Measurements from ENCODE around the gene DZIP1.
A peak's percentile ranks its signal among the peaks of the same experiment; 100 is the strongest.

DZIP1 gene

GRCh38 chr13:95535243-95535642, 109.3 kb downstream of the DZIP1 start:
- TF ChIP-seq EGR1 (IDR thresholded peaks at IDR 0.05), result peak; percentile 55
- no peak for TF ChIP-seq CREB1 (IDR thresholded peaks at IDR 0.05; ENCODE audit: low read depth)
- TF ChIP-seq TCF12 (IDR thresholded peaks at IDR 0.05; ENCODE audit: low read depth), result peak; percentile 45; the same call in 1 of the 2 replicates
- peak; percentile 78 for TF ChIP-seq EP300 (IDR thresholded peaks at IDR 0.05; ENCODE audit: borderline replicate concordance)
- no peak for TF ChIP-seq MAX (IDR thresholded peaks at IDR 0.05)
- peak; percentile 40; the same call in 1 of the 2 replicates for TF ChIP-seq TEAD4 (IDR thresholded peaks at IDR 0.05)
- peak; percentile 85 for TF ChIP-seq NFIC (IDR thresholded peaks at IDR 0.05)
- TF ChIP-seq REST (IDR thresholded peaks at IDR 0.05; ENCODE audit: low read depth), result no peak
- no peak for TF ChIP-seq YY1 (IDR thresholded peaks at IDR 0.05; ENCODE audit: low read depth)
- 0 out of 2 replicates have a peak, but pooled peaks have one; percentile 30 for TF ChIP-seq FOXM1 (IDR thresholded peaks at IDR 0.05; ENCODE audit: borderline replicate concordance, low read depth)

- TF ChIP-seq RAD21 (IDR thresholded peaks at IDR 0.05; ENCODE audit: low read depth) (no peak), FOXM1 (IDR thresholded peaks at IDR 0.05; ENCODE audit: borderline replicate concordance, low read depth) (no peak), TCF12 (IDR thresholded peaks at IDR 0.05; ENCODE audit: low read depth) (no peak), CEBPB (IDR thresholded peaks at IDR 0.05) (no peak), TEAD4 (IDR thresholded peaks at IDR 0.05) (no peak), EP300 (IDR thresholded peaks at IDR 0.05; ENCODE audit: borderline replicate concordance) (no peak), MAX (IDR thresholded peaks at IDR 0.05) (no peak), EGR1 (IDR thresholded peaks at IDR 0.05) (no peak), ZBTB7A (IDR thresholded peaks at IDR 0.05; ENCODE audit: low read depth) (no peak), CREB1 (IDR thresholded peaks at IDR 0.05; ENCODE audit: low read depth) (no peak), NFIC (IDR thresholded peaks at IDR 0.05) (no peak), TAF1 (IDR thresholded peaks at IDR 0.05; ENCODE audit: low read depth) (no peak), REST (IDR thresholded peaks at IDR 0.05; ENCODE audit: low read depth) (no peak), USF1 (IDR thresholded peaks at IDR 0.05) (no peak), YY1 (IDR thresholded peaks at IDR 0.05; ENCODE audit: low read depth) (no peak)
These were observed 110.9 kb downstream of the DZIP1 start for GRCh38 chr13:95533545-95534160.

GRCh38 chr13:95530178-95530577, 114.3 kb downstream of the DZIP1 start:
- TF ChIP-seq TEAD4 (IDR thresholded peaks at IDR 0.05), result 0 out of 2 replicates have a peak, but pooled peaks have one; percentile 19
- TF ChIP-seq MAX (IDR thresholded peaks at IDR 0.05), result no peak
- no peak for TF ChIP-seq CREB1 (IDR thresholded peaks at IDR 0.05; ENCODE audit: low read depth)
- TF ChIP-seq EGR1 (IDR thresholded peaks at IDR 0.05), result no peak
- peak; percentile 26; the same call in 1 of the 2 replicates for TF ChIP-seq YY1 (IDR thresholded peaks at IDR 0.05; ENCODE audit: low read depth)
- TF ChIP-seq FOXM1 (IDR thresholded peaks at IDR 0.05; ENCODE audit: borderline replicate concordance, low read depth), result 0 out of 2 replicates have a peak, but pooled peaks have one; percentile 22
- TF ChIP-seq RAD21 (IDR thresholded peaks at IDR 0.05; ENCODE audit: low read depth), result peak; percentile 29; the same call in 1 of the 2 replicates
- peak; percentile 73 for TF ChIP-seq NFIC (IDR thresholded peaks at IDR 0.05)
- TF ChIP-seq TAF1 (IDR thresholded peaks at IDR 0.05; ENCODE audit: low read depth), result no peak
- no peak for TF ChIP-seq ZBTB7A (IDR thresholded peaks at IDR 0.05; ENCODE audit: low read depth)
- no peak for TF ChIP-seq REST (IDR thresholded peaks at IDR 0.05; ENCODE audit: low read depth)
- TF ChIP-seq USF1 (IDR thresholded peaks at IDR 0.05), result no peak
- TF ChIP-seq CEBPB (IDR thresholded peaks at IDR 0.05), result peak; percentile 89
- peak; percentile 47; the same call in 1 of the 2 replicates for TF ChIP-seq EP300 (IDR thresholded peaks at IDR 0.05; ENCODE audit: borderline replicate concordance)
- peak; percentile 51; the same call in 1 of the 2 replicates for TF ChIP-seq TCF12 (IDR thresholded peaks at IDR 0.05; ENCODE audit: low read depth)
